GM21619 (cell line): ENCODE data around the gene SVIL.
"Not testable (repeated sequence)": the region's sequence is repeated elsewhere in the genome, so short reads cannot be mapped to it uniquely, and the experiment has no call there.

Experiments used
- ATAC-seq: cut with Tn5 transposase; IDR thresholded peaks from one replicate; pipeline ENCODE4 v1.9.1; 2021; ENCODE audit not compliant: unreplicated experiment

The SVIL gene

DNA sequence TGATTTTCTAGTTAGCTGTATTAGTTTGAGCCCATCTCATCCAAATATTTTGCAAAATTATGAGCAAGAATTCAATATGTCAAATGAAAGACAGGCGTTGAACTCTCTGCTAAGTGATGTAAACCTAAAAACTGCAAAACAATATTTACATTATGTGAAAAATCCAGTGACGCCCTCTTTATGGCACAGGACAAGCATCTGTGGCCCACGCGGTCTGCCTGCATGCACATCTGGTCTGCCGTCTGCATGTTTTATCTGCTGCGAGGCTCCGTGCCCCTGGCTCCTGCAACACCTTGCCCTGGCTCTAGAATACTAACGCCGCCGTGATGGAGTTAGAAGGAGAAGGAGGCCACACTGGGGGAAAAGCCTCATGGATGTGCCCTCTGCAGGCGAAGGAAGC lies 142.0 kb downstream of the SVIL start:
- no peak for ATAC-seq

GRCh38 chr10:29491918-29492317 lies 142.9 kb downstream of the SVIL start:
- ATAC-seq: no peak

GRCh38 chr10:29490781-29491280 lies 143.9 kb downstream of the SVIL start:
- ATAC-seq: not testable (repeated sequence)

DNA sequence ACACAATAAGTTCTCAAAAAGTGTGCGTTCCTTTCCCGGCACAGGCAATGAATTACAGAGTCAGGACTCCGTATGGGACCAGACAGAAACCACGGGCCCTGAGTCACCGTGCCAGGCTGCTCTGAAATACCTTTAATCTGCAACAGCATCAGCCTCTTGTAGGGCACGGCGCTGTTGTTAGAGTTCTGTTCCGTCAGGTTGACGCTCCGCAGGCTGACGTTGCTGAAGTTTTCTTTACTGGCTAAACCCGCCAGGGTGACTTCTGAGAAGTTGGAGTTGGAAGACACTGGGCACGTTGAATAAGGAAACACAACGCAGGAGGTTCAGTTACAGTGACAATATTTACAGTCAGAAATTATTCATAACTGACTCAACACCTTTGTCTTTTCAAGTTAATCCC lies 146.3 kb downstream of the SVIL start:
- not testable (repeated sequence) for ATAC-seq

DNA sequence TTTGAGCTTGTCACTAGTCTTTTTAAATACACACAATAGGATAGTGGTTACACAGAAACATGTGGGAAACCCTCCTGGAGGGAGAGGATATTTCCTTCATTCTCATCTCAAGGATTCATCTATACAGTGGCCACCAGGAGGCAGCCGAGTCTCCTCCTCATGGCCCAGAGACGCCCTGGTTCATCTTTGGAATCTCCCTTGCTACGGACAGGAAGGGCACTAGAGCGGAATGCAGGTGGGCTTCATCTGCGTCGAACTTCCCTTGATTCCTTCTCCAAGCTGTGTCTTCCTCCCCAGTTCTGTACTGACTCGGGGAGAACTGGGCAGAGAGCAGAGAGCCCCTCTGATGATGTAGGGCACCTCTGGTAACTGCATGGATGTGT lies 146.9 kb downstream of the SVIL start:
- ATAC-seq: not testable (repeated sequence)

- not testable (repeated sequence) for ATAC-seq
Measured at GRCh38 chr10:29487032-29487883, 147.5 kb downstream of the SVIL start.

DNA sequence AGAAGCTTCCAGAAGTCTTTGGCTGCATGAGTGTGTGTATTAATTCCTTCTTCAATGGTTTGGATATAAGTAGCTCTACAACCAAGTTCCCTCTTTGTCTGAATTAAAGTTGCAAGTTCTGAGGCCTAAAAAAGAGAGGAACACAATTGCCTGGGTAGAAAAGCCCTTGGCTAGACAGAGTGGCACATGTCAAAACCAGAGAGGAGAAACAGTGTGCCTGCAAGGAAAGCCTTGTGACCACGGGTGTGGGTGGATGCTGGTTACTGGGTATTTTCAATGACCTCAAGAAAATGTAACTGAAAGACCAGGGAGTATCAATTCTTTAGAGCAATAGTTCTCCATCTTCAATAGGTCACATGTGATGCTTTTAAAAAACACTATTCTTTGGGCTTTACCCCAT lies 148.3 kb downstream of the SVIL start:
- ATAC-seq: no peak

GRCh38 chr10:29484677-29485076 lies 150.1 kb downstream of the SVIL start:
- not testable (repeated sequence) for ATAC-seq

DNA sequence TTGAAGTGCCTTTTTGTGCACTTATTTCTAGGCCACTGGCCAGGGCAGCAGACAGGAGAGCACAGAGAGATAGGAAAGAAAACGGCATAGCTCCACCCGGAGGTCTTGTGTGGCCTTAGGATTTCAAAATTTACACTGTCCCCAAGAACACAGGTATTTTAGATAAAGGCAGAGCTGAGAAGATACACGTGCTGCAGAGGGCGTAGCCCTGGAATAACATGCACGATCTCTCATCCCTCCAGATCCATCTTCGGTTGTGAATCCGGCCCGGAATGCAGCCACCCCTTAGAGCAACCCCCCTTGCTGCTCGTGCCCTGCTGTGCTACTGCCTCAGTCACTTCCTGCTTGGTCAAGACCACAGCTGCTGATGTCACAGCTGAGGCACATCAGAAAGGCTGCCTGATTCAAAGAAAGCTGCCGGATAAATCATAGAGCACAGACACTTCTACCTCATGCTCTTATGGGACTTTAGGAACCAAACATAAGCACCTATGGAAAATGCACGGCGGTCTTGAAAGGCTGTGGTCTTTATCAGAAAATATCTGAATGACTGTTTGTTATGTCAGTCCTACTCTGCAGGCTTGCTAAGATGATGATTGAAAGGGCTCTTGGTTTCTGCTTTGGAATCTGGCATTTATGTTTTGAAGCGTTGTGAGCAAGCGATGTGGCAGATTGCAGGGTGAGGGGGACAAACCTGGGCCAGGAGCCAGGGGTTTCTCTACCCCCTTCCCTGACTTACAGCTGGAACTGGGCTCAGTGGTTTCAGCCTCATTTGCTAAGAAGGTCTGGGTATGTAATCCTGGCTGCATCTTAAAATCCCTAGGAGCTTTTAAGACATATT lies 152.0 kb downstream of the SVIL start:
- no peak for ATAC-seq

DNA sequence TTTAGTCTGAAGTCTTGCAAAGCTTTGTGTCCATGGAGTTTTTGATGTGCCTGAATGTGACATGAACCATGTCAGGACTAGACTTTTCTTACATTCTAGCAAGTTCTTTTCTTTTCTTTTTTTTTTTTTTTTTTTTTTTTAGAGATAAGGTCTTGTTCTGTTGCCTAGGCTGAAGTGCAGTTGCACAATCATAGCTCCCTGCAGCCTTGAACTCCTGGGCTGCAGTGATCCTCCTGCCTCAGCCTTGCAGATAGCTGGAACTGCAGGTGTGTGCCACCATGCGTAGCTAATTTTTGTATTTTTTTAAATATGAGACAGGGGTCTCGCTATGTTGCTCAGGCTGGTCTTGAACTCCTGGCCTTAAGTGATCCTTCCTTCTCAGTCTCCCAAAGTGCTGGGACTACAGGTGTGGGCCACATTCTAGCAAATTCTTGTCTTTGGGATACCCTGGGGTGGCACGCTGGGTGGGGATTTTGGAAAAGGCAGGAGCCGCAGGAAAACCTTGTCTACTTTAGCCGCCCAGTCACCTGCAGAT lies 152.8 kb downstream of the SVIL start:
- no peak for ATAC-seq

DNA sequence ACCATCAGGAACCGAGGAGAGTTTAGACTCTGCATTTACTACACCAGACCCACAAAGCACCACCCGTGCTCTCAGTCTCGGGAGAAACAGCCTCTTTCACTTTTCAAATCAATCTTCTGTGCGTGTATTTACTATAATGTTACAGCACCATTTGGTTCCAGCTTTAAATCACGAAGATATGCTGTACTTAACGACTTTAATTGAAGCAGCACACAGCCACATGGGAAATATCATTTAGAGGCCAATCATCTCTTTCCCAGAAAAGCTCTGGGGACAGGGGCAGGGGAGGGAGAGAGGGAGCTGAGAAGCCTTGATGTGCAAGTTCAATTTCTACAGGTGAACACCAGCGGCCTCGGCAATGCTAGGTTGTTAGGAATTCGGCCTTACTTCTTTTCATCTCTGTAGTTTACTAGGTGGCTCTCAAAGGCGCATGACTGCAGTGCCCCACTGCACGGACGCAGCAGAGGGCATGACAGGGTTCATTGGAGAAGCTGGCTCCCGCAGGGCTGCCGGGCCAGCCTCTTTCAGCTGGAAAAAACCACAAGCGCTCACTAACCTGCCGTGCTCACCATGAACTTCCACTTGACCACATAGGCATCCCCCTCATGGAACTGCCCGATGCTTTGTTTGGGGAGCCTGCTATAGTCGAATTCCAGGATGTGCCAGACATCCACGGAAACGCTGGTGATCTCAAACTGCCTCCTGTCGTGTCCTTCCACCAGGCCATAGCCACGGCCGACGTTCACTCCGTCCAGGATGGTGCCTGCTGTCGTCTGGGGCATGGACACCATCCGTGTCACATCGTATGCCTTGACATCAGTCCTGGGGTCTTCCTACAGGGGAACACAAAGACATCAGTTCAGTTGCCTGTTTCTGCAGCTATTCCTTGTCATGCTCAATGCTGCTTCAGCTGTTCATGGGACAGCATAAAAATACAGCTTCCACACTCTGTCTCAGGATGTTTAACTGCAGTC lies 154.5 kb downstream of the SVIL start:
- no peak for ATAC-seq

DNA sequence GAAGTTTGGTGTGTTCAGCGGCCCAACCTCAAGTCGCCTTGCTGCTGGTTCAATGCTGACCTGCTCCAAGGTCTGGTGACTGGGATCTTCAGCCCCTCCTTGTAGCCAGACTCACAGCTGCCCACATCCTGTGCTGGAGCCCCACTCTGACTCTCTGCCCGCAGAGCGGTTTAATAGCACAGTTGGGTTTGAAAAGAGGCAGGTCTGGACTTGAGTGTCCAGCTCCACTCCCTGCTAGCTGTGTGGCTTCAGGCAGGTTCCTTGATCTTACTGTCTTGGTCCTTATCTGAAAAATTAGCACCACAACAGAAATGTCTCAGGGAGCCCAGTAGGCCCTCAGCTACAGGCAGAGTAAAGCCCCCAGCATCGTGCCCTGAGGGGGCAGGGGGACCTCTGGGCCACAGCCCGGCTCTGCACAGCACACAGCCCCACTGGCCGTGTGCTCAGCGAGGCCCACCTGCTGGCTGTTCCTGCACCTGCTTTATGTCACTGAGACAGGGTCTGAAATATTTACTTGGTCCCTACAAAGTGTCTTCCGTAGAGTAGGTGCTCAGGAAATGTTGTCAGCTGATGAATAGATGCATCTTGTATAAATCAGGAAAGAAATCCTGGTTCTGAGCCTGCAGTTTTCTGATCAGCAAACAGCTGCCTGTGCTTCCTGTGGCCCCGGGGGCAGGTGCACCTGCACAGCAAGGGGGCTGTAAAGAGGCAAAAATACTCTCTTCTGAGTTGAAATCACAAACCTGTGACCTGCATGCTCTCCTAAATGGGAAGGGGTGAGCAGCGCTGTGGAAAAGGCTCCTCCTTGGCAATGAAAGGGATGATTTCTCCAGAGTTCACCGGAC lies 155.5 kb downstream of the SVIL start:
- no peak for ATAC-seq

- ATAC-seq: no peak
Measured at GRCh38 chr10:29473406-29474100, 161.2 kb downstream of the SVIL start.

GRCh38 chr10:29473087-29473356 lies 161.7 kb downstream of the SVIL start:
- no peak for ATAC-seq

GRCh38 chr10:29472301-29473086 lies 162.3 kb downstream of the SVIL start:
- no peak for ATAC-seq

DNA sequence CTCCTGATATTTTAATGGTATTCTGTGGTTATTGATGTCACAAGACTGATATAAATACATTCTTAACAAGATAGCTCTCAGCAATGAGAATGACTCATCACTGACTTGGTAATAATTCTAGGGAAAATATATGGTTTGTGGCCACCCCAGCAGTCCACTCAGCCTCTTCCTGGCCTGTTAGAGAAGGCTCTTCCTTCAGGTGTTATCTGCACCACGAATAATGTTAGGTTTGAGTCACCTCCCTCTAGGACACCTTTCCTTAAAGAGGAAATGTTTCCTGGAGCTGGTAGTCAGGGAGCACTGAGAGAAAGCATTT lies 163.3 kb downstream of the SVIL start:
- no peak for ATAC-seq

DNA sequence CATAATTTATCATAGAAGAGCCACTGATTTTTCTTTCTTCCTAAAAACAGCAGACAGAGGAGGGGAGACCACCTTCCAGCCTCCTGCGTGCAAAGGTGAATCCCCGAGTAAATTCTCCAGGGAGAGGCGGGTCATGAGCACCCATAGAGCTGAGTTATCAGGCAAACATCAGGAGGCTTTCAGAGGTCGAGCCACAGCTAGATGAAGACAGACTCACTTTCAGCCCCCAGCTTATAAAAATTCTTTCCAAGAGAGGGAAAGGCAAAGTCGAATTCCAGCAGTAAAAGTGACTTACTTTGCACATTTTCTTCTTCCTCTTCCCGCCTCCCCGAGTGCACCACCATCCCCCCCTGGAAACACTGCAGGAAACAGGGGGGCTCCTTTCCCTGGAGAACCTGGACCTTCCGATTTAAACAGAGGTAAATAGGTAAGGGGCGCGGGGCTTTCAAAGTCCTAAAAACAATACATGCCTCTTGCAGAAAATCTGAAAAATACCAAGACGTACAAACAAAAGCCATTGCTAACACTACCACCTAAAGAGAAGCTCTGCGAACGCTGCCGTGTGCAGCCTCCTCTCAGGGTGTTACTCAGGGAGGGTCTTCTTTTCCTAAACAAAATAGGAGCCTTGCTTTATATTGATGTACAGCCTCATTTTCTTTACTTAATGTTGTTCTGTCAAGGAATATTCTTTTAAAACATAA lies 163.8 kb downstream of the SVIL start:
- no peak for ATAC-seq

DNA sequence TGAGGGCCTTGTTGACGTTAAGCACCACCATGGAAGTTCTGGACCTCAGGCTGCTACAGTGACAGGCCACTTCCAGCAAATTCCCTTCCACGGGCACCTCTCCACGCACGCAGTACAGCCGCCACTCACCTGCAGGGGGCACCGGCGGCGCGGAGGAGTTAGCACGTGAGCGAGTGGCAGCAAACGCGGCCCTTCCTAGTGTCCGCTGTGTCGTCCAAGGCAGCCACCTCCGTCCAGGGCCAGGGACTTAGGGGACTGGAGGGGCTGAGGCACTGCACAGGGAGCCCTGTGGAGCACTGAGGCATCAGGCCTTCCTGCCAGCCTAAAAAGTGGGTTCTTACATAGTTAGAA lies 164.4 kb downstream of the SVIL start:
- ATAC-seq: no peak
